Measurements from ENCODE around the gene FAM168A. TPM values are rescaled to one million over a fixed set of nuclear protein-coding genes. Genes with fewer than 3 reads are reported as not detected.

FAM168A gene
- total RNA-seq, 2 experiments from 2014 or later: 12.2 TPM

GRCh38 chr11:73380331-73380730, 217.6 kb downstream of the FAM168A start:
- Mint-ChIP-seq H3K9me3 (no peaks in the 10 kb centered on the region), H3K4me1 (ENCODE audit: low read depth) (peaks cover 68% of the 10 kb centered on the region), H3K36me3 (peaks cover 6% of the 10 kb centered on the region), H3K27me3 (no peaks in the 10 kb centered on the region), H3K4me3 (no peak overlapping the region), H3K27ac (no peak overlapping the region)
- ChIA-PET POLR2A (no interaction called here), CTCF (interaction anchor here (1.4 kb wide), 1 partner anchor 13 kb away, joined by 5 read pairs; no protein-coding TSS in a partner anchor)
- intact Hi-C loops (cut with micrococcal nuclease): no loop called here
- DNase-seq: no peak

- no peak for DNase-seq
- no peaks in the 10 kb centered on the region for H3K9me3 Mint-ChIP-seq
- CTCF ChIA-PET: interaction anchor here (1.4 kb wide), 1 partner anchor 14 kb away, joined by 5 read pairs; no protein-coding TSS in a partner anchor
- intact Hi-C loops (cut with micrococcal nuclease): no loop called here
- H3K4me3 Mint-ChIP-seq: no peak overlapping the region
- peaks cover 6% of the 10 kb centered on the region for H3K36me3 Mint-ChIP-seq
- H3K4me1 Mint-ChIP-seq (ENCODE audit: low read depth): peaks cover 59% of the 10 kb centered on the region
- POLR2A ChIA-PET: no interaction called here
- no peak overlapping the region for H3K27ac Mint-ChIP-seq
- H3K27me3 Mint-ChIP-seq: no peaks in the 10 kb centered on the region
Observed at GRCh38 chr11:73379189-73379880, 218.6 kb downstream of the FAM168A start.

GRCh38 chr11:73376803-73377629, 220.9 kb downstream of the FAM168A start:
- H3K4me3 Mint-ChIP-seq: peak overlapping the region; percentile 97
- ChIA-PET CTCF (interaction anchor here (0.9 to 2.2 kb wide), 5 partner anchors 25 to 283 kb away, joined by 3 to 8 read pairs (median 3); no protein-coding TSS in a partner anchor), POLR2A (interaction anchor here (0.6 to 1.3 kb wide), 2 partner anchors 16 to 376 kb away, joined by 4 to 6 read pairs; no protein-coding TSS in a partner anchor)
- peak; percentile 82 for DNase-seq
- peaks cover 6% of the 10 kb centered on the region for H3K36me3 Mint-ChIP-seq
- H3K27me3 Mint-ChIP-seq: no peaks in the 10 kb centered on the region
- peaks cover 40% of the 10 kb centered on the region for H3K4me1 Mint-ChIP-seq (ENCODE audit: low read depth)
- intact Hi-C loops (cut with micrococcal nuclease): loop anchor here (1.0 to 2.0 kb wide), 2 partner anchors 26 to 500 kb away; partner anchors contain the start of genes COA4 and PAAF1
- peak overlapping the region; percentile 95 for H3K27ac Mint-ChIP-seq
- no peaks in the 10 kb centered on the region for H3K9me3 Mint-ChIP-seq

GRCh38 chr11:73376160-73376802, 221.6 kb downstream of the FAM168A start, which contains the start of gene RELT:
TSS of gene RELT (plus strand) at chr11:73376399. CDS start at chr11:73389137, 12,738 bp downstream.
- CTCF ChIA-PET: interaction anchor here (0.9 to 2.2 kb wide), 5 partner anchors 24 to 284 kb away, joined by 3 to 8 read pairs (median 3); no protein-coding TSS in a partner anchor
- POLR2A ChIA-PET: interaction anchor here (1.3 kb wide), 1 partner anchor 17 kb away, joined by 6 read pairs; no protein-coding TSS in a partner anchor

GRCh38 chr11:73375830-73376159, 222.1 kb downstream of the FAM168A start:
- CTCF ChIA-PET: interaction anchor here (0.9 to 2.2 kb wide), 3 partner anchors 25 to 250 kb away, joined by 3 to 8 read pairs (median 3); no protein-coding TSS in a partner anchor
- no peaks in the 10 kb centered on the region for H3K27me3 Mint-ChIP-seq
- peak overlapping the region; percentile 97 for H3K4me3 Mint-ChIP-seq
- peaks cover 6% of the 10 kb centered on the region for H3K36me3 Mint-ChIP-seq
- intact Hi-C loops (cut with micrococcal nuclease): loop anchor here (1.0 to 2.0 kb wide), 2 partner anchors 24 to 501 kb away; partner anchors contain the start of genes COA4 and PAAF1
- POLR2A ChIA-PET: no interaction called here
- DNase-seq: no peak
- H3K9me3 Mint-ChIP-seq: no peaks in the 10 kb centered on the region
- H3K4me1 Mint-ChIP-seq (ENCODE audit: low read depth): peaks cover 34% of the 10 kb centered on the region
- H3K27ac Mint-ChIP-seq: peak overlapping the region; percentile 39

More at GRCh38 chr11:73376160-73376802, 221.6 kb downstream of the FAM168A start, which contains the start of gene RELT:
- DNase-seq: peak; percentile 95
- intact Hi-C loops (cut with micrococcal nuclease): loop anchor here (1.0 to 2.0 kb wide), 2 partner anchors 25 to 501 kb away; partner anchors contain the start of genes COA4 and PAAF1
- H3K27ac Mint-ChIP-seq: peak within 1 kb of the TSS; percentile 95
- H3K36me3 Mint-ChIP-seq: peaks cover 6% of the 10 kb centered on the region
- peaks cover 39% of the 10 kb centered on the region for H3K4me1 Mint-ChIP-seq (ENCODE audit: low read depth)
- H3K4me3 Mint-ChIP-seq: peak within 1 kb of the TSS; percentile 97
- H3K9me3 Mint-ChIP-seq: no peaks in the 10 kb centered on the region
- no peaks in the 10 kb centered on the region for H3K27me3 Mint-ChIP-seq

GRCh38 chr11:73374151-73374550, 223.8 kb downstream of the FAM168A start:
- CTCF ChIA-PET: interaction anchor here (0.6 to 3.3 kb wide), 4 partner anchors 16 to 257 kb away, joined by 3 to 23 read pairs (median 3); no protein-coding TSS in a partner anchor
- POLR2A ChIA-PET: no interaction called here
- peaks cover 6% of the 10 kb centered on the region for H3K36me3 Mint-ChIP-seq
- H3K4me3 Mint-ChIP-seq: no peak overlapping the region
- H3K4me1 Mint-ChIP-seq (ENCODE audit: low read depth): peaks cover 27% of the 10 kb centered on the region
- no peaks in the 10 kb centered on the region for H3K9me3 Mint-ChIP-seq
- intact Hi-C loops (cut with micrococcal nuclease): no loop called here
- no peak for DNase-seq
- H3K27me3 Mint-ChIP-seq: no peaks in the 10 kb centered on the region
- no peak overlapping the region for H3K27ac Mint-ChIP-seq

GRCh38 chr11:73372375-73372993, 225.4 kb downstream of the FAM168A start:
- Mint-ChIP-seq H3K4me3 (no peak overlapping the region), H3K27ac (no peak overlapping the region), H3K9me3 (no peaks in the 10 kb centered on the region), H3K4me1 (ENCODE audit: low read depth) (peaks cover 17% of the 10 kb centered on the region), H3K36me3 (peaks cover 6% of the 10 kb centered on the region), H3K27me3 (no peaks in the 10 kb centered on the region)
- POLR2A ChIA-PET: no interaction called here
- DNase-seq: no peak
- CTCF ChIA-PET: interaction anchor here (1.2 to 3.3 kb wide), 3 partner anchors 12 to 65 kb away, joined by 3 to 23 read pairs (median 5); no protein-coding TSS in a partner anchor
- intact Hi-C loops (cut with micrococcal nuclease): no loop called here

- no peaks in the 10 kb centered on the region for H3K9me3 Mint-ChIP-seq
- H3K27ac Mint-ChIP-seq: no peak overlapping the region
- DNase-seq: peak; percentile 32
- no peaks in the 10 kb centered on the region for H3K27me3 Mint-ChIP-seq
- H3K4me1 Mint-ChIP-seq (ENCODE audit: low read depth): peaks cover 22% of the 10 kb centered on the region
- no peak overlapping the region for H3K4me3 Mint-ChIP-seq
- intact Hi-C loops (cut with micrococcal nuclease): no loop called here
- CTCF ChIA-PET: interaction anchor here (1.8 to 6.4 kb wide), 2 partner anchors 17 to 32 kb away, joined by 4 to 57 read pairs; no protein-coding TSS in a partner anchor
- no peaks in the 10 kb centered on the region for H3K36me3 Mint-ChIP-seq
- POLR2A ChIA-PET: interaction anchor here (0.6 kb wide), 1 partner anchor 47 kb away, joined by 6 read pairs; no protein-coding TSS in a partner anchor
Observed at GRCh38 chr11:73367482-73368024, 230.4 kb downstream of the FAM168A start.

GRCh38 chr11:73366953-73367352, 231.0 kb downstream of the FAM168A start:
- Mint-ChIP-seq H3K27me3 (no peaks in the 10 kb centered on the region), H3K4me3 (no peak overlapping the region), H3K9me3 (no peaks in the 10 kb centered on the region), H3K36me3 (no peaks in the 10 kb centered on the region), H3K4me1 (ENCODE audit: low read depth) (peaks cover 22% of the 10 kb centered on the region), H3K27ac (no peak overlapping the region)
- intact Hi-C loops (cut with micrococcal nuclease): no loop called here
- POLR2A ChIA-PET: interaction anchor here (0.6 kb wide), 1 partner anchor 47 kb away, joined by 6 read pairs; no protein-coding TSS in a partner anchor
- DNase-seq: no peak
- CTCF ChIA-PET: interaction anchor here (1.8 to 6.4 kb wide), 2 partner anchors 17 to 31 kb away, joined by 4 to 57 read pairs; no protein-coding TSS in a partner anchor

- H3K27me3 Mint-ChIP-seq: no peaks in the 10 kb centered on the region
- H3K27ac Mint-ChIP-seq: peak overlapping the region; percentile 34
- no peaks in the 10 kb centered on the region for H3K9me3 Mint-ChIP-seq
- CTCF ChIA-PET: interaction anchor here (6.4 kb wide), 1 partner anchor 16 kb away, joined by 57 read pairs; no protein-coding TSS in a partner anchor
- DNase-seq: peak; percentile 37
- POLR2A ChIA-PET: no interaction called here
- peak overlapping the region; percentile 13 for H3K4me3 Mint-ChIP-seq
- no peaks in the 10 kb centered on the region for H3K36me3 Mint-ChIP-seq
- intact Hi-C loops (cut with micrococcal nuclease): no loop called here
- peaks cover 22% of the 10 kb centered on the region for H3K4me1 Mint-ChIP-seq (ENCODE audit: low read depth)
Observed at GRCh38 chr11:73366265-73366610, 231.7 kb downstream of the FAM168A start.
